Thyroid gland (tissue), 4 donors: ENCODE measurements around the gene ARFGEF3. TPM values are rescaled to one million over a fixed set of nuclear protein-coding genes. Genes with fewer than 3 reads are reported as not detected.

Experiments
- DNase-seq, 2 donors: peaks; one replicate each; pipeline ENCODE4 v3.0.0-alpha.2; 2019
- H3K27ac ChIP-seq, 3 donors: fragments of 200-600 bp; sonication (generic); 1 replicate in 2 of 3; 2 replicates in 1 of 3; pipeline ENCODE4 v1.5.1; 2016 to 2019; ENCODE audit warnings: mild to moderate bottlenecking in 1 of 3, moderate library complexity in 1 of 3
- H3K27me3 ChIP-seq: fragments of 200-600 bp; sonication (generic); one replicate; pipeline ENCODE4 v1.5.1; 2019
- H3K36me3 ChIP-seq, 2 donors: fragments of 200-600 bp; sonication (generic); one replicate each; pipeline ENCODE4 v1.5.1; 2016 to 2019
- H3K4me1 ChIP-seq, 2 donors: fragments of 200-600 bp; sonication (generic); one replicate each; pipeline ENCODE4 v1.5.1; 2017 to 2019
- H3K4me3 ChIP-seq, 3 donors: fragments of 200-600 bp; sonication (generic); replicated peaks in 1 of 3; 1 replicate in 2 of 3; 2 replicates in 1 of 3; pipeline ENCODE4 v1.5.1; 2016; ENCODE audit warnings: mild to moderate bottlenecking in 1 of 3
- H3K9me3 ChIP-seq: fragments of 200-600 bp; sonication (generic); one replicate; pipeline ENCODE4 v1.5.1; 2017
- CTCF ChIP-seq, 6 experiments: fragments of 200-600 bp in 3 of 6; fragments of 450-650 bp in 3 of 6; sonication (generic) in 3 of 6; IDR thresholded peaks; one replicate each; pipeline ENCODE4 v1.5.1; 2016 to 2019; ENCODE audit warnings: antibody characterized with exemption in 6 of 6, mild to moderate bottlenecking in 2 of 6, inconsistent platforms in 1 of 6, moderate library complexity in 1 of 6
- POLR2A ChIP-seq, 2 donors: fragments of 450-650 bp; IDR thresholded peaks; one replicate each; pipeline ENCODE4 v1.6.1; 2017; ENCODE audit warnings: antibody characterized with exemption in 2 of 2, mild to moderate bottlenecking in 2 of 2, moderate library complexity in 1 of 2
- WGBS, 2 donors: methylation state at CpG; one replicate each; pipeline ENCODE4 v1.1.5; 2017; 5-methylcytosine and 5-hydroxymethylcytosine counted together
- intact Hi-C: fragments of 100-400 bp; cut with DNase I; formaldehyde crosslinking; loops from one replicate; pipeline ENCODE4 v1.15.1; 2023
- total RNA-seq, 4 donors: library from RNA; depleted of rRNA; stranded (reverse); fragments of >200 nt; gene quantifications; one replicate each; pipeline ENCODE4 v1.2.3, GENCODE V29; 2016

ARFGEF3 gene
- total RNA-seq, 4 donors from 2014 or later = 2.4 to 7.2 (median 4.4) TPM

- no peak for TF ChIP-seq POLR2A (IDR thresholded peaks at IDR 0.05)
- no peak for TF ChIP-seq CTCF (IDR thresholded peaks at IDR 0.05)
- Histone ChIP-seq H3K4me3 (no peak overlapping the region), H3K4me1 (no peaks in the 10 kb centered on the region), H3K27ac (no peak overlapping the region), H3K36me3 (no peaks in the 10 kb centered on the region), H3K27me3 (no peaks in the 10 kb centered on the region), H3K9me3 (no peaks in the 10 kb centered on the region)
- 92 to 95% methylated on average over 2 of the region's 2 CpGs for WGBS, 2 donors
- intact Hi-C loops = no loop called here
- no peak for DNase-seq
Measured at GRCh38 chr6:138374815-138375214, 213.1 kb downstream of the ARFGEF3 start.

DNA sequence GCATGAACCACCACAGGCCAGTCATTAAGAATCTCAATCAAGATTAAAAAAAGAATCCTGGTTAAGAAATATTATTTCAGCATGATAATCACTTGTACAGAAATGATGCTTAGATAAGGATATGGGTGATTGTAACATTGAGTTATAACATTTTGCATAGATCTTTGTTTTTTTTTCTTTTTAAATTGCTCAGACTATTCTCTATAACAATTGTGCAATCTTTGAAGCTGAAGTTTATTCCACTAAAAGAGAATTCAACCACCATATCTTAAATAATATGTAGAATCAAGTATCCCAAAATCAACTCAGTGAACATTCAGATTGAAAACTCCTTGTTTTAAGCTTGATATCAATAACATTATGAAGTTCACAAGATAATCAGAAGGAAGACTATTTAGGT, 215.3 kb downstream of the ARFGEF3 start:
- TF ChIP-seq POLR2A (IDR thresholded peaks at IDR 0.05) (no peak), CTCF (IDR thresholded peaks at IDR 0.05) (no peak)

GRCh38 chr6:138377844-138378243, 216.1 kb downstream of the ARFGEF3 start, which contains the start of gene SMIM28:
Gene SMIM28 (plus strand): TSS chr6:138377905. CDS start chr6:138378073, 168 bp downstream.
- 52 to 63% methylated on average over 6 of the region's 6 CpGs for WGBS, 2 donors
- no peaks in the 10 kb centered on the region for H3K36me3 ChIP-seq
- no peak within 1 kb of the TSS for H3K4me3 ChIP-seq
- TF ChIP-seq POLR2A (IDR thresholded peaks at IDR 0.05) (no peak), CTCF (IDR thresholded peaks at IDR 0.05) (no peak)
- DNase-seq = peak; percentile 40 to 52
- H3K27me3 ChIP-seq = no peaks in the 10 kb centered on the region
- no peak within 1 kb of the TSS for H3K27ac ChIP-seq
- H3K9me3 ChIP-seq = no peaks in the 10 kb centered on the region
- no peaks in the 10 kb centered on the region for H3K4me1 ChIP-seq
- intact Hi-C loops = no loop called here

More for the DNA sequence above, 215.3 kb downstream of the ARFGEF3 start:
- H3K9me3 ChIP-seq = no peaks in the 10 kb centered on the region
- no peak overlapping the region for H3K27ac ChIP-seq
- intact Hi-C loops = no loop called here
- no peaks in the 10 kb centered on the region for H3K36me3 ChIP-seq
- no peaks in the 10 kb centered on the region for H3K4me1 ChIP-seq
- DNase-seq = no peak
- no peak overlapping the region for H3K4me3 ChIP-seq
- H3K27me3 ChIP-seq = no peaks in the 10 kb centered on the region

- TF ChIP-seq CTCF (IDR thresholded peaks at IDR 0.05) (no peak), POLR2A (IDR thresholded peaks at IDR 0.05) (no peak)
- DNase-seq = no peak
- intact Hi-C loops = no loop called here
- Histone ChIP-seq H3K27me3 (no peaks in the 10 kb centered on the region), H3K4me3 (no peak overlapping the region), H3K4me1 (no peaks in the 10 kb centered on the region), H3K9me3 (no peaks in the 10 kb centered on the region), H3K36me3 (no peaks in the 10 kb centered on the region), H3K27ac (no peak overlapping the region)
- WGBS, 2 donors = 71 to 73% methylated on average over 4 of the region's 4 CpGs
Measured at GRCh38 chr6:138378463-138378862, 216.7 kb downstream of the ARFGEF3 start.

DNA sequence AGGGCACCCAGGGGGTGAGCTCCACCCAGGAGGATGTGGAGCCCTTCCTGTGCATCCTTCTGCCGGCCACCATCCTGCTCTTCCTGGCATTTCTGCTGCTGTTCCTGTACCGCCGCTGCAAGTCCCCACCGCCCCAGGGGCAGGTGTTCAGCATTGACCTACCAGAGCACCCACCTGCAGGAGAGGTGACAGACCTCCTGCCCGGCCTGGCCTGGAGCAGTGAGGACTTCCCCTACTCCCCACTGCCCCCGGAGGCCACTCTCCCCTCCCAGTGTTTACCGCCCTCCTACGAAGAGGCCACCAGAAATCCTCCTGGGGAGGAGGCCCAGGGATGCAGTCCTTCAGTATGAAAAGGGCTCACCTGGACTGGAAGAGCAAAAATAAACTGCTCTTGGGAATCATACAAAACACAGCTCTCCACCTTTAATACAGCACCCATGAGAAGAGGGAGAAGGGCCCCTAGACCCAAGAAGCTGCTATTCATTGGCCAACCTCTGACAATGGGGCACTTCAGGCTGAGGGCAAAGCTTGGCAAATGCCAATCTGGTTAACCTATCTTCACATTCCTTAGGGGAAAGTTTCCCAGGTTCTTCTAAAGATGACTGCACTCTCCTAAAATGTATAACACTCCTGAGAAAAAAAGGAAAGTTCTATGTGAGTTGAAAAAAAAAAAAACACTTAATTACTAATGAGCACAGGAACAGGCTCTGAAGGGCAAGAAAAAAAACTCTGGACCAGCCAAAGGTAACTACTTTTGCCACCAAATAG, 220.9 kb downstream of the ARFGEF3 start:
- Histone ChIP-seq H3K27me3 (no peaks in the 10 kb centered on the region), H3K4me3 (no peak overlapping the region), H3K27ac (no peak overlapping the region), H3K4me1 (no peaks in the 10 kb centered on the region), H3K9me3 (no peaks in the 10 kb centered on the region), H3K36me3 (no peaks in the 10 kb centered on the region)
- intact Hi-C loops = no loop called here
- TF ChIP-seq CTCF (IDR thresholded peaks at IDR 0.05) = no peak
- TF ChIP-seq POLR2A (IDR thresholded peaks at IDR 0.05) = no peak
- no peak for DNase-seq
- 82 to 98% methylated on average over 6 to 8 of the region's 8 CpGs for WGBS, 2 donors
